NOMO-1 treated with dmso at 0.1 percent for 144 hours (cell line): ENCODE measurements around the gene RAB40C.

Experiments used
- DNase-seq: peaks from one replicate; lab custom pipeline; 2025; ENCODE audit not compliant: unreplicated experiment; lab: John Stamatoyannopoulos, UW

RAB40C gene

GRCh38 chr16:644556-644955 lies 54.7 kb downstream of the RAB40C start:
- DNase-seq: no peak

DNA sequence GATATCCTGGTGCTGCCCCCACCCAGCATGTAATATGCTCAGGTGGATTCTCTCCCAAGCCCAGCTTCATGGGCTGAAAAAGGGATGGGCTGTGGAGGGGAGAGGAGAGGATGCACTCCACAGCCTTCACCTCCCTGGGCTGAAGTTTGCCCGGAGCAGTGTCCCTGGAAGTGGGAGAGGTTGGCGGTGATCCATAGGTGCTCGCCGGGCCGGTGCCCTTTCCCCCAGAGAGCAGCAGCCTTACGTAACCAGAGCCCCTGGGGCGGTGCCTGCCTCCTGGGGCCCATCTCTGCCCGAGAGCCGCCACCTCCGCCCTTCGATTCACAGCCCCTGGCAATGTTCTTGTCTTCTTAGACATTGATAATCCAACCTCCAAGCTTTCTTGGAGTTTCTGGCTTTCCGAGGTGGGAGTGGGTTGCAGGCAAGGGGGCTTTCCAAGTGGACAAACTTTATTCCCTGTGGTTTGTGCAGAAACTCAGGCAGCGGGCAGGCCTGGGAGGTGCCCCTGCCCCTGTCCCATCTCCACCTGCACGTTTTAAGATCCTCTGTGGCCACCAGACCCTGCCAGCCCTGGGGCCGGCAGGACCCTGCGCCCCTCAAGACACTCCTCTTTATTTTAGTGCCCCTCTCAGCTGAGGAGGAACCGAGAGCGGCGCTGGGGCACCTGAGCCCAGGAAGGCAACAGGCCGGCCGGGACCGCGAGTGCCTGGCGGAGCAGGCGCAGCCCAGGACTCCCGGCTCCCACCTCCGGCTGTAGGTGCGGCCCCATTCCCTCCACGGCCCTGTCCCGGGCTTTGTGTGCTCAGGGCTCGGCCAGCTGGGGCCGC lies 56.2 kb downstream of the RAB40C start:
- no peak for DNase-seq

DNA sequence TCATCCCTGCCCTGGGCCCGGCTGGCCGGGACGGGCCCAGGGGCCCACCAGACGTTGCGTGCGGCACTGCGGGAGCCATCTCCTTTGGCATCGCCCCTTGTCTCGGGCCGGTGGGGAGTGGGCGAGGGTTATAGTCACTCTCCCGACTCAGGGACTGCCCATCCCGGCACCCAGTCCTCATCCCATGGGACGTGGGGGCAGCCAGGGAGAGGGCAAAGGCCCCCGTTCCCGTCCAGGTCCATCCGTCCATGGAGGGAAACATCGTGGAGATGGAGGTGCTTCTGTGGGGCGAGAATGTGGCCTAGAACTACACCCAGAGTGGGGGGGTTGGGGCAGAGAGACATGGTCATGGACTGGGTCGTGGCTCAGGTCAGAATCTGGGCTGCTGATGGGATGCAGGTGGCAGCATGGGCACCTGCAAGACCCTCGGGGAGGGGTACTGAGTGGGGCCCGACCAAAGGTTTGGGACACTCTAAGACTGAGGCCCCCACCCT lies 56.9 kb downstream of the RAB40C start:
- DNase-seq: no peak

DNA sequence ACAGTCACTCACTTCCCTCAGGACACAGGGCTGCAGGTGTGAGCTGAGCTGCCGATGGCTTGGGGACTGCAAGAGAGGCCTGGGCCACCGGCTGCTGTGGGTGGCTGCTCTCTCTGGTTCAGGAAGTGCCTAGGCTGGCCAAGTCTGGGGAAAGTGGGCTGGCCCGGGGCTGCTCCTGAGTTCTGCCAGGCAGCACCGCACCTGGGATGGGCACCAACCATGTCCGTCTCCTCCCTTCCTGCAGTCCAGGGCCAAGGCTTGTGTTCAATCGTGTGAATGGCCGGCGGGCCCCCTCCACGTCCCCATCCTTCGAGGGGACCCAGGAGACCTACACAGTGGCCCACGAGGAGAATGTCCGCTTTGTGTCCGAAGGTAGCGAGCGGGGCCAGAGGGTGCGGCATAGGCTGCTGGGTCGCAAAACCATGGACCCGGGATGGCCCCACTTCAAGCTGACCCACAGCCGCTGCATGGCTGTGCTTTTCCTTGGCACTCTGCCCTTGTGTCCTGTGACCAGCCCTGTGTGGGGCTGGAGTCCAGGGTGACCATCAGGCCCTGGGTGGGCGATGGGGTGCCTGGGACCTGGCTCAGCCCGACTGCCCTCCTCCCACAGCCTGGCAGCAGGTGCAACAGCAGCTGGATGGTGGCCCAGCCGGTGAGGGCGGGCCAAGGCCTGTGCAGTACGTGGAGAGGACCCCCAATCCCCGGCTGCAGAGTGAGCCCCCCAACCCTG lies 57.5 kb downstream of the RAB40C start:
- no peak for DNase-seq

GRCh38 chr16:648071-648780 lies 58.4 kb downstream of the RAB40C start:
- DNase-seq: peak; percentile 8

- peak; percentile 90 for DNase-seq
These were observed 59.1 kb downstream of the RAB40C start, which contains the start of gene WDR90 for GRCh38 chr16:648781-649589. Gene WDR90 (plus strand): TSS chr16:649365. CDS start chr16:649417, 52 bp downstream.

GRCh38 chr16:649631-650030 lies 59.8 kb downstream of the RAB40C start:
- DNase-seq: no peak

- no peak for DNase-seq
These were observed 62.0 kb downstream of the RAB40C start for GRCh38 chr16:651844-652243.

DNA sequence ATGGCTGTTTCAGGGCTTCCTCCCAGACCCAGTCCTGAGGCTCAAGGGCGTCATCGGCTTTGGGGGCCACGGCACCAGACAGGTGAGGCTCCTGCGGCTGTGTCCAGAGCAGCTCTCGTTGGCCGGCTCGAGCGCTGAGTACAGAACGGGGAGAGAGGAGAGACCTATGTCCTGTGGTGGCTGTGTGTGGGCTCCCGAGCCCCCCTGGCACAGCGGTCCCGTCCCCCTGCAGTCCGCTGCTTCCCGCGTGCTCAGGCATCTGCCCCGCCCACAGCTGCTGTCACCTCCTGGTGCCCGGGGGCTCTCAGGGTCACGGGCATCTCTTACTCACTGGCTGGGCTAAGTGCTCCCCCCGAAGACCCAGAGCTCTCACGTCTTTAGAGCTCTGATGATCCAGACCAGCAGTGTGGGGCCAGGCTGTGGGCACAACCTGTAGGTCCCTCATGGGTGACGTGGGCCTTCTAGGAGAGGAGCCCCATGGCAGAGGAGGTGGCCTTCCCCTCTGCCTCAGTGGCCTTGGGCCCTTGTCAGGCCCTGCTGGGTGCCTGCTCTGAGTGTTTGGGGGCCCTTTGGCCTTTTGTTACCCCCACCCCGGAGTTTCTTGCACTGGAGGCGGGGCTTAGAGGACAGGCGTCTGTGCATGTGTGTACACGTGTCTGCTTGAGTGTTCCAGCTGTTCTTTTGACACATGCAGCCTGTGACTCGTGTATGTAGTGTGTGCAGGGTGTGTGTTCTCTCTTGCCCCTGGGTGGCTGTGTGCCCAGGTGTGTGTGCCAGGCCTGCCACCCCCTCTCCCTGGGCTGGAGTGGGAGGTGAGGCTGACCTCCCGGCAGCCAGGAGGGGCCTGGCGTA lies 62.8 kb downstream of the RAB40C start:
- DNase-seq: no peak

GRCh38 chr16:654034-654433 lies 64.2 kb downstream of the RAB40C start:
- no peak for DNase-seq

- no peak for DNase-seq
These were observed 67.6 kb downstream of the RAB40C start for GRCh38 chr16:657487-657886.

- DNase-seq: no peak
These were observed 69.1 kb downstream of the RAB40C start for GRCh38 chr16:658679-659571.

DNA sequence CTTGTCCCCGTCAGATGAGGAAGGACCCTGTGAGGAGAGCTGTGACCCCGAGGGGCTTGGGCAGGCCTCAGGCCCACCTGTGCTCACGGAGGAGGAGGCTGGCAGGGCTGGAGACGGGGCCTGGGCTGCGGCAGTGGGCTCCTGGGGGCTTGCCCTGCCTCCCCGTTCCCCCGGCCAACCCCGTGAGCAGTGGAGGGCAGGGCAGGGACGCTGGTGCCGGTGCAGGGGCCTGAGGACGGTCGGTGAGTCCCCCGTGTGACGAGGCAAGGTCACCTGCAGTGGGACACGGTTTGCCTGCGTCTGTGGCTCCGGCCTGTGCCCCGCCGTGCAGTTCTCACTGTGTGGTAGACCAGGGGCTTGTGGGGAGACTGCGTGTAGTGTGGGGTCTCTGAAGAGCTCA lies 69.8 kb downstream of the RAB40C start:
- no peak for DNase-seq

GRCh38 chr16:660132-660458 lies 70.2 kb downstream of the RAB40C start:
- DNase-seq: no peak

- peak; percentile 88 for DNase-seq
These were observed 70.8 kb downstream of the RAB40C start for GRCh38 chr16:660459-661183.

- DNase-seq: no peak
These were observed 71.4 kb downstream of the RAB40C start for GRCh38 chr16:661184-661821.

- DNase-seq: no peak
These were observed 72.2 kb downstream of the RAB40C start for GRCh38 chr16:662095-662494.

GRCh38 chr16:662597-662996 lies 72.7 kb downstream of the RAB40C start:
- no peak for DNase-seq
